Right ventricle myocardium inferior (tissue), 1 donor: ENCODE measurements around the gene LRRC71. TPM values are rescaled to one million over a fixed set of nuclear protein-coding genes. Genes with fewer than 3 reads are reported as not detected.

Source experiments
- ATAC-seq: fragments of 200-7000 bp; cut with Tn5 transposase; one replicate; pipeline ENCODE4 v1.9.1; 2020; ENCODE audit warnings: mild to moderate bottlenecking, moderate library complexity
- DNase-seq: peaks from one replicate; pipeline ENCODE4 v3.0.0; 2021; ENCODE audit errors: missing footprints
- intact Hi-C: fragments of 100-400 bp; cut with DNase I; formaldehyde crosslinking; loops from one replicate; pipeline ENCODE4 v1.11.0; 2022
- microRNA-seq: library from miRNA; unstranded; fragments of <30 nt; microRNA quantifications from one replicate; pipeline ENCODE4 v1.2.0, GENCODE V29; 2020
- total RNA-seq: library from RNA; stranded (reverse); fragmentation: NEBNext Ultra II Directional; extraction: Animal tissue kit (Norgen Biotek cat#: 25700); gene quantifications from one replicate; pipeline ENCODE4 v1.2.1, GENCODE V29; 2021
- donor health status: DM: no; HTN: yes; CAD: no; lungs with severe emphysema.

Gene LRRC71
- total RNA-seq, 1 donor from 2014 or later: not detected

DNA sequence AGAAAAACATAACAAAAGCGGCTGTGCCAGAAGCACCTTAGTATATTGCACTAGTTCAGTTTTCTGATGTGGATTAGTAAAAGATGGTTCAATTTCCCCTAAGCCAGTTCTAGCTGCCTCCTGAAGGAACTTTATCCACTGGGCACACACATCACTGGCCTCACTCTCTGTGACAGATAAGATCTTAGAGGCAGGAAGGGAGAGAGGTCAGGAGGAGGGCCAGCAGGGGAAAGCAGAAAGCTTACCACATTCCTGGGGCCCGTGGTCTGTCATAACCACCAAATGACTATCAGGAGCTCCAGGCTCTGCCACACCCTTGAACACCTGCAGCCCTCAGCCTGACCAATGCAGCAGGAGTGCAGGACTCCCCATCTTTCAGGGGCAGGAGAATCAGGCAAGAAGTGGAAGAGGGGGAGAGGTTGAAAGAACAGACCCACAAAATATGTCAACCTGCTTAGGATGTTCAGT is 37.8 kb downstream of the LRRC71 start:
- ATAC-seq (no peak), DNase-seq (no peak)
- intact Hi-C loops: no loop called here

DNA sequence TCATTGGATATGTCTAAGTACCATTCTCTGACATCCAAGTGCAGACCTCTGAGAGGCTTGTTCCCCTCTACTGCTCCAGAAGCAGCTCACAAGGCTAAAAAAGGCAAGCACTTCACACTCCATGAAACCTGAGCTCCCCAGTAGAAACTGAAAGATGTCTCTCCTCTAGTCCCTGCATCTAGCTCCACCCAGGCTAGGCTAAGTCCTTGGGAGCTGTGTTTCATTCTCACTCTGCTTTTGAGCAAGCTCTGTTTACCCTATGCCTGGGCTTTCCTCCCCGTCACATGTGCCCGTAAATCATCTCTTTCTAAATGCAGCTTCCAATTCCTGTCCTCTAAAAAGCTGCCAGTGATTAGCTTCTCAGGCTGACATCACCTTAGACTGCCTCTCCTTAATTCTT is 39.0 kb downstream of the LRRC71 start:
- DNase-seq: no peak
- intact Hi-C loops: no loop called here

DNA sequence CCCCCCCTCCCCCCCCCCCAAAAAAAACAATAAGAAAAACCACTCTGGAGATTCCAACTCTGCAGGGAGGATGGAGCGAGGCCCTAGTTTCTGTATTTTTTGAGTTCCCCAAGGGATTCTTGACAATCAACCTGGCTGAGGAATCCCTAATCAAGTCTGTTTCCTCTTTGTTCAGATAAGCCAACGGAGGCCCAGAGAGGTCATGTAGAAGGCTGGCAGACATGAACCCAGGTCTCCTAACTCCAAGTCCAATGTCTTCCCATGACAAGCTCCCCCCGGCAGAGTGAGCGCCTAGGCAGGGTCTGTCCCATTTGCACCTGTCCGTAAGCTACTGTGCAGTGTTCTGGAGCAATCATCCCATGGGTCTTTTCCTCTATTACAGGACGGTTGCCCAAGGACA is 39.5 kb downstream of the LRRC71 start:
- ATAC-seq (no peak), DNase-seq (no peak)
- intact Hi-C loops: no loop called here

More for the DNA sequence above, 39.0 kb downstream of the LRRC71 start:
- no peak for ATAC-seq

DNA sequence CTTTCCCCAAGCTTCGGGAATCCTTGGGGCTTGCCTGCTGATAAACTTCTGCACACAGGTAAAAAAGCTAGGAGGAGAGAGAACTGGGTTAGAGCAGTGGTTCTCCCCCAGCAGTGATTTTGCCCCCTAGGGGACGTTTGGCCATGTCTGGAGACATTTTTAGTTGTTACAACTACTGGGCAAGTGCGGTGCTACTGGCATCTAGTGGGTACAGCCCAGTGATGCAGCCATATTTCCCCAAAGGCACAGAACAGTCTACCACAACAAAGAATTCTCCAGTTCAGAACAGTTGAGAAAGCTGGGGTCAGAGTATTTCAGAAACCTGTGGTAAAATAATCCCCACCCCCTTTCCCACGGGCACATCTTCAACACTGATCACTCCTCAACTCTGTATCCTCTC is 41.3 kb downstream of the LRRC71 start:
- intact Hi-C loops: no loop called here
- no peak for ATAC-seq
- no peak for DNase-seq

DNA sequence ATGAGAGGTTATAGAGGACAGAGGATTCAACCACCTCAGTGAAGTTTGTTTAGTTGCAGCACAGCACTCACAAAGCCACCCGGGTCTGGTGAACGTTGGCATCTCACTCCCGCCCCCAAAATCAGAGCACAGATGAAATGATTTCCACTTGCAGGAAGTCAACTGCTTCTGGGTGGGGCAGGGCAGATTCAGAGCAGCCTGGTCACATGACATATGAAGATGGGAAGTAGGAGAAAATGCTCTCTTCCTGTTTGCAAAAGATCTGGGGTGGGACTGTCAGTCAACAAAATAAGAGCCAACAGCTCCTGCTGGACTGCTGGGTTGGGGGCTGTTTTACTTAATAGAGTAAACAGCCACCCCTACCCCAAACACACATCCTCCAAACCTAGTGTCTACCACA is 43.2 kb downstream of the LRRC71 start:
- peak; percentile 44 for ATAC-seq
- no peak for DNase-seq
- intact Hi-C loops: no loop called here

DNA sequence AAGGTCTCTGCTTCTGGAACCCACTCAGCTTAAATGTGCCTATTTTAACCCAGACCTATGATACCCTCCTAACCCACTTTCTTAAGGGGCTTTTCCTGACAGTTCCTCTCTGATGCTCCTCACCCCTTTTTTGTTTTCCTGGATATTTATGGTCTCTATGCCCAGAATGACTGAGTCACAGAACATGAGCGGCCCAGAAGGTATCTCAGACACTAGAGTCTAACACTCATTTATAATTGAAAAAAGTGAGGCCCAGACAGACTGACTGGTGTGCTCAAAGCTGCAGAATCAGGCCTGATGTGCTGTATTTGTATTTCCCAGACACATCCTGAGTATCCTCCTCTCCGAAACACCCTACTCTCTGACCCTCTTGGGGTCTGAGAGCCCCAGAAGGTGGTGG is 44.0 kb downstream of the LRRC71 start:
- ATAC-seq (no peak), DNase-seq (no peak)
- intact Hi-C loops: no loop called here

DNA sequence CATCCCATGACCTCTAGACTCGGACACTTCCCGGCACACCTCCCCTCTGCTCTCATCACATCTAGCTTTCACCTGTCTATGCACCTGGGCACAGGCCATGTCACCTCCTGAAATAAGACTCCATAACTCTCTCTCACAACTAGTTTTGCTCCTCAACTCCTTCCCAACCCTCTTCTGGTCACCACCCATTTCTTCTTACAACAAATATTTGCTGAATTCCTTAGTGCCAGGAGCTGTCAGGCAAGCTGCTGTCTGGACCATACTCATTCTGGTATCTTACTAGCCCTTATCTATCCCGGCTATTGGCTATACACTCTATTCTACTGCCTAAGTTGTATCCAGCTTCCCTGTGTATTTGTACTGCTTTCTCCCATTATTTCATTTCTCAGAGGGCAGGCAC is 49.1 kb downstream of the LRRC71 start:
- intact Hi-C loops: no loop called here
- DNase-seq: no peak
- ATAC-seq: no peak

DNA sequence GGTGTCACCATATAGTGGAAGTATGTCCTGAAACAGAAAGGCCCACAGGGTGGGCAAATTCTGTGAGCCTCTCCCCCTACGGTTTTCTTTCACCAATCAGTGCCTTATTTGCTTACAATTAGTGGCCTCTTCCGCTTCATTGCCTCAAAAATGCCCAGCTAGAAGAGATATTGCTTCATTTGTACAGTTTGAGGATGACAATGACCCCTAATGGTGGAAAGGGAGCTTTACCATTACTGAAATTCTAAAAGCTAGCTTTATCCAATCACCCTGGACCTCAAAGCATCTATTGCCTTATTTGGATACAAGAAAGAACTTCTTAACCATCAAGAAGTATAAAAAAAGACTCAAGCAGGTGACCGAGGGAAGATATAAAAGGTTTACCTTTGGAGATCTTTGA is 49.6 kb downstream of the LRRC71 start:
- ATAC-seq (no peak), DNase-seq (no peak)
- intact Hi-C loops: no loop called here

DNA sequence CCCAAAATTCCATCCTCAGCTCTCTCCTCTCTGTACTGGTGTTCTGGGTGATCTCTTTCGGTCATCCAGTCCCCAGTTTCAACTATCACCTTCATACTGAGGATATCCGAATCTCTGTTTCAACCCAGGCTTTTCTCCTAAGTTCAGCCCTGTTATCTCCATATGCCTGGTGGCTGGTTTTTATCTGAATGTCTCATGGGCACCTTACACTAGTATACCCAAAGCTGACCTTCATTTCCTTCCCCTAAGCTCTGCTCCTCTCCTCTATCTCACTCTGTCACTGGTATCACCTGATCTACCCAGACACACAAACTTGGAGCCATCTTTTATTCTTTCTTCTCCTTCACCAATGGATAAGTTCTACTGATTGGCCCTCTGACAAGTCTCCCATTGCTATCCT is 53.0 kb downstream of the LRRC71 start:
- ATAC-seq (no peak), DNase-seq (no peak)
- intact Hi-C loops: no loop called here

DNA sequence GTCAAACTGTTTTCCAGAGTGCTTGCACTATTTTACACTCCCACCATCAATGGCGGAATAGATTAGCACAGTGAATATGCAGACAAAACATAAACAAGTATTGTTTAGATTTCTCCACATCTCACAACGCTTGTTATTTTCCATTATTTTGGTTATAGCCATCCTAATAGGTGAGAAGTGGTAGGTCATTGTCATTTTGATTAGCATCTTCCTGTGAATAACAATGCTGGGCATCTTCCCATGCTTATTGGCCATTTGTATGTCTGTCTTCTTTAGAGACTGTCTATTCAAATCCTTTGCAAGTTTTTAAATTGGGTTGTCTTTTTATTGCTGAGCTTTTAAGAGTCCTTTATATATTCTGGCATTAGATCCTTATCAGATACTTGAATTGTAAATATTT is 54.7 kb downstream of the LRRC71 start:
- ATAC-seq: no peak
- intact Hi-C loops: no loop called here
- no peak for DNase-seq

DNA sequence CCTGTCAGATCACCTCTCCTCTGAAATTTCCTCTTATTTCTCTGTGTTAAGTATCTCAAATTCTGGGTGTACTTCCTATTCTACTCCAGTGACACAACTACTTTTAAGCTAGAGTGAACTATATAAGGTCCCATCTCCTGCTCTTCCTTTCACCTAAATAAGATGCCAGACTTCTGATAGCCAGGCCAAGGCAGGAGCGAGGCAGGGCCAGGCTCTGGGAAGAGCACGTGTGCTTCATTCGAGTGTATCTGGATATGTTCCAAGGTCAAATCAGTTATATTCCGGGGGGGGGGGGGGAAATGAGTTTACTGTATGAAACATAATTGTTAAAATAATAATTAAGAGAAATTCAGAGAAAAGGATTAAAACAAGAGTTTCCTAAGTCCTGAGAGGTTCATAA is 60.1 kb downstream of the LRRC71 start:
- intact Hi-C loops: loop anchor here (10.0 kb wide), 1 partner anchor 94 kb away; no protein-coding TSS in a partner anchor
- no peak for ATAC-seq
- no peak for DNase-seq

Small RNA genes within 50 kb of the gene (microRNA-seq; reads per million reads assigned to microRNA genes)
- gene MIR765: not detected

Other genes with a start within 250 kb of the LRRC71 start
- 131 TPM for gene NES, start 243.2 kb upstream of the LRRC71 start, total RNA-seq
- not detected for gene CRABP2, start 215.0 kb upstream of the LRRC71 start, total RNA-seq
- 16.6 TPM for gene METTL25B, start 192.2 kb upstream of the LRRC71 start, total RNA-seq
- gene ISG20L2, start 191.9 kb upstream of the LRRC71 start, total RNA-seq: 13.1 TPM
- 103 TPM for gene MRPL24, start 179.5 kb upstream of the LRRC71 start, total RNA-seq
- 183 TPM for gene HDGF, start 169.0 kb upstream of the LRRC71 start, total RNA-seq
- gene PRCC, start 153.1 kb upstream of the LRRC71 start, total RNA-seq: 42.9 TPM
- gene SH2D2A, start 103.8 kb upstream of the LRRC71 start, total RNA-seq: 2.2 TPM
- gene INSRR, start 61.5 kb upstream of the LRRC71 start, total RNA-seq: 0.46 TPM
- 2.4 TPM for gene NTRK1, start 59.8 kb upstream of the LRRC71 start, total RNA-seq
- gene PEAR1, start 26.9 kb upstream of the LRRC71 start, total RNA-seq: 8.1 TPM
- 29.3 TPM for gene ARHGEF11, start 125.1 kb downstream of the LRRC71 start, total RNA-seq
- gene ETV3L, start 179.2 kb downstream of the LRRC71 start, total RNA-seq: not detected
- 16.9 TPM for gene ETV3, start 217.8 kb downstream of the LRRC71 start, total RNA-seq